Effector CD8-positive, alpha-beta T cell (primary cell): ENCODE measurements around the gene SORCS2.

Source experiments
- DNase-seq: peaks from one replicate; lab custom pipeline; 2025; lab: John Stamatoyannopoulos, UW

The SORCS2 gene

DNA sequence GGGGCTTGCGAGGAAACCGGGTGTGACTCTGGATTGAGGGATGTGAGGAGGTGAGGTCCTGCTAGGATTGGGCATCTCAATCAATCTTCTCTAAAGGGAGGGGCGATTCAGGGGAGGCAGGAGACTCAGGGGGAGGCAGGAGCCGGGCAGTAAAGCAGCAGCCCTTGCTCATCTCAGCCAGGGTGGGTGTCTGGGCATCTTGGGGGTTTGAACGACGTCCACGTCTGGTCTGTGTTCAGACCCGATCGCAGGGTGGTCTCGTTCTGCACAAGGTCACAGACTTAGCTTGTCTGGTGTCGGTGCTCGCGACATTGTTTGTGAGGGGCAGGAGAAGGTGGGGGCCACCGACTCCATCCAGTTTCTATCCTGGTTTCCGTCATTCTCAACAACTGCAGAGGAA, 473.7 kb downstream of the SORCS2 start:
- no peak for DNase-seq

DNA sequence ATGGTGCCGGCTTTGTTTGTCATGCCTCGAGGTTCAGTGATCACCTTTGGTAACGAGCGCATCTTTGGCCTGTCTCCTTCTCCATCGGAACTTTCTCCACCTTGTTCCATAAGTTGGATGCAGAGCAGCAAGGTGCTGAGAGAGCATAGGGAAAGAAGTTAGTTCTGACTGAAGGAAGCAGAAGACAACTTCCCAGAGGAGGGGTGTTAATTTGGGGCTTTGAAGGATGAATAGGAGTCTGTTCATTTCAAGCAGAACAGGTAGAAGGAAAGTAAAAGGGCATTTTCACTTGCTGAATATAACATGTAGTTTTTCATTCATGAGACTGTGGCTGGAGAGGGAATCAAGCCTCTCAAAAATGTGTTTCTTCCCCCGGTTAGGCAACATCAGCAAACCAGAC, 474.4 kb downstream of the SORCS2 start:
- DNase-seq = no peak

GRCh38 chr4:7668271-7668670, 475.9 kb downstream of the SORCS2 start:
- DNase-seq = no peak

DNA sequence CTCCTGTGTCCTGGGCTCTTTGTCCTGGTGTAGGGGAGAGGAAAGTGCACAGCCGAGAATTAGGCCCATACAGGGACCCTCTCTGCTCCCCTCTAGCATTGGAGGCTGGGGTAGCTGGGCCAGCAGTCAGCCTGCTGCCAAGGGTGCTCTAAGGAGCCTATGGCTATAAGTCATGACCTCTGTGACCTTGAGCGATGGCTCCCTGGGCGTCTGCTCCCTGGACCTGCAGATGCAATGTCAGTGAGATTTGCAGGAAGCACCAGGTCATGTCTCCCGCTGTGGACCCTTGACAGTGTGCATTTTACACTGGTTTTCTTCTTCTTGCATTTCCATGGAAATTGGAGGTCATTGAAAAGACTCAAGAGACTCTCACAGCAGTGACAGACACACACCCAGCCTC, 476.5 kb downstream of the SORCS2 start:
- no peak for DNase-seq

- no peak for DNase-seq
Measured at GRCh38 chr4:7672601-7673000, 480.3 kb downstream of the SORCS2 start.

GRCh38 chr4:7673121-7673520, 480.8 kb downstream of the SORCS2 start:
- no peak for DNase-seq

DNA sequence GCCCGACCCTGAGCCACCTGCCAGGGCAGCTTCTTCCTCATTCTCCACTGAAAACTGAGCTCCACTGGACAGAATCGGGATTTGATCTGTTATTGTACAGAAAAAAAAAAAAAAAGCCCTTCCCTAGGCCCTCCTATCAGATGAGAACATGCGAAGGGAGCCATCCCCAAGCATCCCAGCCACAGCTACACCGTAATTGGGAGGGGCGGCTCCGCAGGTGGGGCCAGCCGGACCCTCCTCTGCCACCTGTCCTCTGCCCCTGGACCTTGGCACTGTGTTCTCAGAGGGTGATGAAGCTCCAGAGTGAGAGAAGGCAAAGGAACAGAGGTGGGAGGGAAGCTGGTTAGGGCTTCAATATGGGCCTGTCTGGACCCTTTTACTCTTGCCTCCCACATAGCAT, 482.4 kb downstream of the SORCS2 start:
- DNase-seq = no peak

GRCh38 chr4:7675136-7675535, 482.8 kb downstream of the SORCS2 start:
- no peak for DNase-seq

GRCh38 chr4:7675612-7676320, 483.4 kb downstream of the SORCS2 start:
- no peak for DNase-seq

DNA sequence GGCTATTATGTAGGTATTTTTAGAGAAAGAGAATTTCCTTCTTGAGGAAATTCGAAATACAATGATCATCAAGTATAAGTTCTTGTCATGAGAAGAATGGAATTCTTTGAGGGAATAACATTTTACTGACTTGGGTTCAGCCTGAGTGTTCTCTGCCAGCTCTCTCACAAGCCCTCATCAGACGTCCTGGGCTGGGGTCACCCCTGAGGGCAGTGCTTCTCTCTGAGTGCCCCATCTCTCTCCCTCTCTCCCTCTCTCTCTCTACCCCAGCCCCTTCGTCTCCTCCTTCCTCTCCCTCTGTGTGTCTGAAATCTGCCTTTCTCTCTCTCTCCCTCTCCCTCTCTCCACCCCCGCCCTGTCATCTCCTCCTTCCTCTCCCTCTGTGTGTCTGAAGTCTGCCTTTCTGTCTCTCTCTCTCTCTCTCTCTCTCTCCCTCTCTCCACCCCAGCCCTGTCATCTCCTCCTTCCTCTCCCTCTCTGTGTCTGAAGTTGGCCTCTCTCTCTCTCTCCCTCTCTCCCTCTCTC, 484.1 kb downstream of the SORCS2 start:
- DNase-seq = no peak

- no peak for DNase-seq
Measured at GRCh38 chr4:7677086-7677485, 484.7 kb downstream of the SORCS2 start.

DNA sequence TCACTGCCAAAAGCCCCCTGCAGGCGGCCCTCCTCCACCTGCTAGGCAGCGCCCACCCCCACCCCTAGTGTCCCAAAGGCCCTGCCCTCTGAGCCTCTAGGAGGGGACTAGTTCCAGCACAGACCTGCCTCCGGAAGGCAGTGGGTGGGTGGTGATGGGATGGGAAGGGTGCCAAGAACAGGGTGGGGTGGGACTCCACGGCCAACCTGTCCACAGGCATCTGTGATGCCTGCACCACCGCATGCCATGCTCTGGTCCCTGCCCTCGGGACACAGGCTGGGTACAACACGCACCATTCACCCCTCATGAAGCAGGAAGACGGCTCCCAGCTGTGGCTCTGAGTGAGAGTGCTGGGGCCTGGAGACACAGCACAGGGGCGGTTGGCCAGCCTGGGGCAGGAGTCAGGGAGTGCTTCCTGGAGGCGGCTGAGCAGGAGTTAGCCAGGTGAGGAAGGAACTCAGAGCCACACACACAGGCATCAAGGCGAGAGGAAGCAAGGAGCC, 485.5 kb downstream of the SORCS2 start:
- no peak for DNase-seq

- DNase-seq = no peak
Measured at GRCh38 chr4:7678318-7678852, 486.0 kb downstream of the SORCS2 start.

GRCh38 chr4:7679406-7680040, 487.2 kb downstream of the SORCS2 start:
- no peak for DNase-seq

GRCh38 chr4:7680106-7680505, 487.8 kb downstream of the SORCS2 start:
- DNase-seq = no peak

GRCh38 chr4:7680731-7681130, 488.4 kb downstream of the SORCS2 start:
- no peak for DNase-seq

- DNase-seq = no peak
Measured at GRCh38 chr4:7683126-7683703, 490.9 kb downstream of the SORCS2 start.

DNA sequence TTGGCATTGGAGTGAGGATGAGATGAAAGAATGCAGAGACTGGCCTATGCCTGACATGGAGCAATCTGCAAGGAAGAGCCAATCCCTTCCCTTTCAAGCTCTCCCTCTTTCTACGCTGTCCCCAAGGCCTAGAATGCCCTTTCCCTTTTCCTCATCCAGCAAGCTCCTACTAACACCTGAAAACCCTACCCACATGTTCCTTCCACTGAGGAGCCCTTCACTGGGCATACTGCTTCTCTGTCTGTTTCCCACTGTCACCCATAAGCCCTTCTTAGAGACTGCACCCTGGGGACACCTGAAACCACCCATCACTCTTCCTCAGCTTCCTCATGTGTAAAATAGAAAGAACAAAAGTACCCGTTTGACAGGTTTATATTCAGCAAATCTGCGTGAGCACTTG, 492.0 kb downstream of the SORCS2 start:
- no peak for DNase-seq

- no peak for DNase-seq
Measured at GRCh38 chr4:7686070-7686870, 493.9 kb downstream of the SORCS2 start.

DNA sequence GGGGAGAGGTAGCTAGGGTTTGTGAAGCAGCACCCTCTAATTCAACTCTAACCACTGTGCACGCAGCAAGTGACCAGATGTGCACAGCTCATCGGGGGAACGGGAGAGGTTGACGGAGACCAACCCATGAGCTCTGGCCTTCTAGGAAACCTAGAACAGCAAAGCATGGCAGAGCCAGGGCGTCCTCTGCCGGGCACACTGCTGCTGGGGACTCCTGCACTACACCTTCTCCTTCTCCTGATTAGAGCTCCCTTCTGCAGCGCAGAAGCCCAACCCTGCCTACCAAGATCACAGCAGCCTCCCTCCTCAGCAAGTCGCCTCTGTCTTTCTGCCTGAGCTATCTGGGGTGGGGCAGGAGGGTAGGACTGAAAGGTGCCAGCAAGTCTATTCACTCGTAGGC, 494.7 kb downstream of the SORCS2 start:
- no peak for DNase-seq

GRCh38 chr4:7687796-7688195, 495.5 kb downstream of the SORCS2 start:
- no peak for DNase-seq
